H7 (cell line): ENCODE measurements around the gene ZMYM4. TPM values are rescaled to one million over a fixed set of nuclear protein-coding genes. Genes with fewer than 3 reads are reported as not detected.

ENCODE experiments used
- DNase-seq: peaks from one replicate; pipeline ENCODE4 v3.0.0; 2012
- H3K27me3 ChIP-seq: 2 replicates; pipeline ENCODE4 v1.6.0; 2011; ENCODE audit warnings: mild to moderate bottlenecking, low read length; ENCODE audit not compliant: control insufficient read depth, insufficient read depth
- H3K36me3 ChIP-seq: replicated peaks from 2 replicates; pipeline ENCODE4 v1.5.1; 2011; ENCODE audit warnings: low read length; ENCODE audit not compliant: control insufficient read depth, insufficient read depth
- H3K4me3 ChIP-seq: 2 replicates; pipeline ENCODE4 v1.5.1; 2011; ENCODE audit warnings: low read depth, mild to moderate bottlenecking, control low read depth, low read length, moderate library complexity; ENCODE audit not compliant: insufficient read depth
- total RNA-seq: library from RNA; depleted of rRNA; stranded (reverse); fragments of >200 nt; shearing (Covaris generic); gene quantifications from 2 replicates; pipeline ENCODE4 v1.2.3, GENCODE V29; 2014

The ZMYM4 gene
- total RNA-seq, 1 experiment from 2014 or later, result 64.1 TPM

GRCh38 chr1:35433714-35434113 is 165.2 kb downstream of the ZMYM4 start:
- no peak overlapping the region for H3K4me3 ChIP-seq
- peak; percentile 39 for DNase-seq
- peaks cover 18% of the 10 kb centered on the region for H3K36me3 ChIP-seq
- H3K27me3 ChIP-seq, result no peaks in the 10 kb centered on the region

GRCh38 chr1:35434703-35435102 is 166.2 kb downstream of the ZMYM4 start:
- H3K36me3 ChIP-seq, result peaks cover 23% of the 10 kb centered on the region
- DNase-seq, result no peak
- H3K4me3 ChIP-seq, result no peak overlapping the region
- H3K27me3 ChIP-seq, result no peaks in the 10 kb centered on the region

- Histone ChIP-seq H3K36me3 (peaks cover 34% of the 10 kb centered on the region), H3K4me3 (no peak overlapping the region)
Observed at GRCh38 chr1:35436078-35436477, 167.6 kb downstream of the ZMYM4 start.

GRCh38 chr1:35437200-35437599 is 168.7 kb downstream of the ZMYM4 start:
- Histone ChIP-seq H3K36me3 (peaks cover 35% of the 10 kb centered on the region), H3K4me3 (no peak overlapping the region), H3K27me3 (no peaks in the 10 kb centered on the region)
- no peak for DNase-seq

More at GRCh38 chr1:35436078-35436477, 167.6 kb downstream of the ZMYM4 start:
- DNase-seq, result no peak
- no peaks in the 10 kb centered on the region for H3K27me3 ChIP-seq

GRCh38 chr1:35439626-35440025 is 171.1 kb downstream of the ZMYM4 start:
- Histone ChIP-seq H3K27me3 (no peaks in the 10 kb centered on the region), H3K36me3 (peaks cover 43% of the 10 kb centered on the region), H3K4me3 (no peak overlapping the region)
- DNase-seq, result no peak

- H3K4me3 ChIP-seq, result no peak overlapping the region
- DNase-seq, result no peak
- H3K27me3 ChIP-seq, result no peaks in the 10 kb centered on the region
- H3K36me3 ChIP-seq, result peaks cover 38% of the 10 kb centered on the region
Observed at GRCh38 chr1:35441926-35442579, 173.5 kb downstream of the ZMYM4 start.

- Histone ChIP-seq H3K27me3 (no peaks in the 10 kb centered on the region), H3K36me3 (peaks cover 39% of the 10 kb centered on the region), H3K4me3 (no peak overlapping the region)
- DNase-seq, result no peak
Observed at GRCh38 chr1:35442734-35443133, 174.2 kb downstream of the ZMYM4 start.

- no peaks in the 10 kb centered on the region for H3K27me3 ChIP-seq
- no peak overlapping the region for H3K4me3 ChIP-seq
- peak; percentile 29 for DNase-seq
- peaks cover 46% of the 10 kb centered on the region for H3K36me3 ChIP-seq
Observed at GRCh38 chr1:35443768-35444518, 175.4 kb downstream of the ZMYM4 start.

GRCh38 chr1:35444519-35444774 is 175.9 kb downstream of the ZMYM4 start:
- Histone ChIP-seq H3K27me3 (no peaks in the 10 kb centered on the region), H3K36me3 (peaks cover 45% of the 10 kb centered on the region), H3K4me3 (no peak overlapping the region)
- DNase-seq, result no peak

- Histone ChIP-seq H3K4me3 (no peak overlapping the region), H3K27me3 (no peaks in the 10 kb centered on the region), H3K36me3 (peaks cover 45% of the 10 kb centered on the region)
- no peak for DNase-seq
Observed at GRCh38 chr1:35447278-35447677, 178.8 kb downstream of the ZMYM4 start.

GRCh38 chr1:35448344-35448801 is 179.9 kb downstream of the ZMYM4 start:
- DNase-seq, result no peak
- Histone ChIP-seq H3K36me3 (peaks cover 39% of the 10 kb centered on the region), H3K27me3 (no peaks in the 10 kb centered on the region), H3K4me3 (no peak overlapping the region)

GRCh38 chr1:35449334-35450008 is 181.0 kb downstream of the ZMYM4 start:
- Histone ChIP-seq H3K27me3 (no peaks in the 10 kb centered on the region), H3K4me3 (no peak overlapping the region), H3K36me3 (peaks cover 41% of the 10 kb centered on the region)
- DNase-seq, result no peak

- no peak overlapping the region for H3K4me3 ChIP-seq
- peaks cover 42% of the 10 kb centered on the region for H3K36me3 ChIP-seq
- H3K27me3 ChIP-seq, result no peaks in the 10 kb centered on the region
- peak; percentile 69 for DNase-seq
Observed at GRCh38 chr1:35451125-35451528, 182.6 kb downstream of the ZMYM4 start.

- peaks cover 39% of the 10 kb centered on the region for H3K36me3 ChIP-seq
- H3K4me3 ChIP-seq, result no peak overlapping the region
- DNase-seq, result no peak
- H3K27me3 ChIP-seq, result no peaks in the 10 kb centered on the region
Observed at GRCh38 chr1:35452106-35452774, 183.7 kb downstream of the ZMYM4 start.
